Activated T-helper 1 cell treated with anti-CD3 and anti-CD28 coated beads, Interleukin-2, amount 50 U/mL, for 16 hours (primary cell): Measurements from ENCODE around the gene LAS1L.
"Not testable (repeated sequence)": the region's sequence is repeated elsewhere in the genome, so short reads cannot be mapped to it uniquely, and the experiment has no call there.

Experiments used
- DNase-seq, 2 donors: peaks; one replicate each; pipeline ENCODE4 v3.0.0-alpha.2; 2020; ENCODE audit warnings: low read depth in 1 of 2, low spot score in 1 of 2

The LAS1L gene

DNA sequence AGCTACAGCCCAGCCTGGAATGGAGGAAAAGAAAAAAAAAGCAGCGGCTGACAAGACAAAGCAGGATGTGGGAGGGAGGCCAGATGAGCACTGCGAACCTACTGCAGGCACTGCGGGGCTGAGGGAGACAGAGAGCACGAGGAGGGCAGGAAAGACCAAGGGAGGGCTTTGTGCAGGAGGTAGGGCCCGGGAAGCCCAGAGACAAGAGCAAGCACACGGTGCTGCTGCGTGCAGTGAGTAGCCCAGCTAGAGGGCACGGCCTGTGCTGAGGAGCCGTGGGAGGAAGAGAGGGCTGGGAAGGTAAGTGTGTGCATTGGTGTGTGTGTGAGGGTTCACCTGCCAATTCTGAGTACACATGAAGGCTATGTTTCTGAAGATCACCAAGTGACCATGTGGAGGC is 15.6 kb downstream of the LAS1L start:
- not testable (repeated sequence) for DNase-seq

GRCh38 chrX:65517923-65518322 is 16.7 kb downstream of the LAS1L start:
- DNase-seq: no peak

- DNase-seq: no peak
Observed at GRCh38 chrX:65516756-65517155, 17.8 kb downstream of the LAS1L start.

- DNase-seq: no peak
Observed at GRCh38 chrX:65513610-65514009, 21.0 kb downstream of the LAS1L start.

- DNase-seq: no peak
Observed at GRCh38 chrX:65509400-65509799, 25.2 kb downstream of the LAS1L start.

DNA sequence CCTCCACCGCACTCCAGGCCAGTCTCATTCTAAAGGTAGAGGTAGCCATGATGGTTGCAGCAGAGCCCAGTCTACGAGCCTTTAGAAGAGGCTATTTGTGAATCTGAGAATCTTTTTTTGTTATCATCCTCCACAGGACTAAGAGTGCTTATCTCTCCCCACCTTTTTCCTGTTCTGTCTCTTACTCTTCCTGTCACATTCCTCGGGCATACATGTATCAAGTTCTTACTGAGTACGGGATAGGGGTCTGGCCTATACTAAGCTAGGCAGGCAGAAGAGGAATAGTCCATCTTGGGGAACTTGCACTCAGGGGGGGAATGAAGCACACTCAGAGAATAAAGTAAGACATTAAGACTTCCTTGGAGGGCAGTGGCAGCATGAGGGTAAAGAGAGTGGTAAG is 25.7 kb downstream of the LAS1L start:
- DNase-seq: no peak

GRCh38 chrX:65502618-65503017 is 32.0 kb downstream of the LAS1L start:
- DNase-seq: no peak

DNA sequence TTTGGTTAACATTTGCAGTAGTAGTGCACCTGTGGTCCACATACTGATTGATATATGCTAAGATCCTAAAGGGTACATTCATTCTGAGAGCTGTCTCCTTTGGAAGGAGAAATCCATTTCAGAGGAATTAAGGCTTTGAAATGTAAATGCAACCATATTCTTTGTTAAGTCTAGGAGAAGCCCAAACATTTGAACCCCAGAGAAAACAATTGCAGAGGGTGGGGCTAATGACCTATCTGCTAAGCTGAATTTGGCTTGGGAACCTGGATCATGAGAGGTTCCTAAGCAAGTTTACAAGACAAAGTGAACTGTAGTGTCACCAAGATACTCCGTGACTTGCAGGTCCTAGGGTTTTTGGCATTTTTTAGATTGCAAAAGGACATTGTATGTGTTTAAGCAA is 41.2 kb downstream of the LAS1L start:
- no peak for DNase-seq

DNA sequence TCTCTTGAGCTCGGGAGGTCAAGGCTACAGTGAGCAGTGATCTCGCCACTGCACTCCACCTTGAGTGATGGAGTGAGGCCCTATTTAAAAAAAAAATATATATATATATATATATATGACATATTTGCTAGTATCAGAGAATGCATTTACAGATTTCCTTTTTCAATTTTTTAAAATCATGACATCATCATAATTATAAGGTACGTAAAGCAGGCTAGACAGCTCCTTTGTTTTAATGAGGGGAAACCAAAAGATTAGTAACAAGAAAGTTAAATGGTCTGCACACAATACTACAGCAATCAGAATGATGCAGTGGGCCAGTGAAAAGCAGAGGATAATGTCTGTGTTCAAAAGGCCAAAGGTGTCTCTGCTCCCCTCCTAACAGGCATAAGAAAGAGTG is 43.0 kb downstream of the LAS1L start:
- DNase-seq: no peak

DNA sequence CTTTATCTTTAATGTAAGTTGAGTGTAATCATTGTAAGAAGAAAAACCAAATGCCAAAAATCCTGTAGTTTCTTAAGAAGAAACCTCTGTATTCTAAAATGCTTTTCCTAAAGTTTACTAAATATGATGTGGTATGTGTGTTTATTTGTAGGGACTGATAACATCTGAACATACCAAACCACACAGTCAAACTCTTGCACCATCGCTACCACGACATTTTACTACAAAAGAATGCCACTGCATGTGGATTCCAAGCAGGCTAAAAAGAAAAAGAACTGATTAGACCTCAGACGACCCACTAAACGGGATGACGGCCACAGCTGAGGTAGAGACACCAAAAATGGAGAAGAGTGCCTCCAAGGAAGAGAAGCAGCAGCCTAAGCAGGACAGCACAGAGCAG is 46.1 kb downstream of the LAS1L start:
- no peak for DNase-seq

DNA sequence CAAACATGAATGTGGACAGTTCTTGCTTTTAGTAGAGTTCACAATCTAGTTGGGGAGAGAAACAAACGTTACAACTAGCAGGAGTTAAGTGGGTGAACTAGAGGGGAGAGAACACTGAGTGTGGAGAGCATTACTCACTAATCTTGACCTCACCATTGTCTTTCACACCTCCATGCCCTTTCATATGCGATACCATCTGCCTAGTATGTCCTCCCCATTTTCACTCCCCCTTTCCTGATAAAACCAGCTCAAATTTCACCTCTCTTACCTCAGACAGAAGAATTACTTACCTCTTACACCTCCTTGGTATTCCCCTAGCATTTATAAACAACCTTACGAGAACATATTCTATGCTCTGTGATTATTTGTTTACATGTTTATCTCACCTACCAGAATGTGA is 53.6 kb downstream of the LAS1L start:
- DNase-seq: no peak

DNA sequence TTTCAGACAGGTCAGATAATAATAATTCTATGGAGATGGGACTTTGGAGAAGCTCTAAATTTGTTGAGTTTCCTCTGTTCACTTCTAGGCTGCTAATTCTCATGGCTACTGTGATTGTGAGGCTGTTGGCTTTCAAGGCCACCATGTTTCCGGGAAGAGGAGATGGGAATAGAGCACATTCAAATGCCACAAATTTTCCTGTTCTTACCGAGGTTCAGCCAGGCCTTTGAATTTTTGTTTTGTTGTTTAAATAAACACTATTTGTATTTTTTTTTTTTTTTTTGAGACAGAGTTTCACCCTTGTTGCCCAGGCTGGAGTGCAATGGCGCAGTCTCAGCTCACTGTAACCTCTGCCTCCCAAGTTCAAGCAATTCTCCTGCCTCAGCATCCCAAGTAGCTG is 55.5 kb downstream of the LAS1L start:
- DNase-seq: not testable (repeated sequence)

DNA sequence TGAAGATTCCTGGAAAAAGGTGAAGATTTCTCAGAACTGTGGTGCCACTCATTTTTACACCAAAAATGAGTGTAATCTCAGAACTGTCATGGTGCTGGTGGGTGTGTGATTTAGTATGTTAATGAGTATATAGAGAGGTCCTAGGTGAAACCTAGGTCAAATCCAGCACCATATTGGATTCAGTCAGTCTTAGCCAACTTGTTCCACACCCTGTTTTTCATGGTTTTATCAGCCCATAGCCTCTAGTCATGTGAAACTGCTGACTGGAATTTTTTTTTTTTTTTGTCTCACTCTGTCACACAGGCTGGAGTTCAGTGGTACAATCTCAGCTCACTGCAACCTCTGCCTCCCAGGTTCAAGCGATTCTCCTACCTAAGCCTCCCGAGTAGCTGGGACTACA is 58.0 kb downstream of the LAS1L start:
- no peak for DNase-seq

GRCh38 chrX:65463550-65463949 is 71.0 kb downstream of the LAS1L start:
- DNase-seq: no peak
